ENCODE results near the gene ARMC2.

DNA sequence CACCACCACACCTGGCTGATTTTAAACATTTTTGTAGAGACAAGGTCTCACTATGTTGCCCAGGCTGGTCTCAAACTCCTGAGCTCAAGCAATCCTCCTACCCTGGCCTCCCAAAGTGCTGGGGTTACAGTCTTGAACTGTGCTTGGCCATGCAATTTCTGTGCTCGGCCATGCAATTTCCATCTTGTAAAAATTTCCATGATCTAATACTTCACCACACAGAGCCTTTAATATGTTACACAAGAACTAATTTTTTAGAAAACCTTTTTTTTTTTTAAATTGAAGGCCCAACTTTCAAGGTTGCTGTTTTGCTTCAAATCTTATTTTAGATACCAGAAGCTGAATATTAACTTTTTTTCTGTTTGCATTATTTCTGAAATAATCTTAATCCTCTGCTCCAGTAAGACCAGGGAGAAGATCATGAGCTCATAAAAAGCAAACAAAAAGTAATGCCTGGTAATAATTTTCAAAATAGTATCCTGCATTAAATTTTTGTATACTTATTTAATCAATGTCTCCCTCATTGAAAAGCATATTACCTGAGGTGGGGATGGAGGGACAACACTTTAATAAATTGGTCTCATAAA, 38.1 kb upstream of the ARMC2 start:
- TF ChIP-seq POLR2A (IDR thresholded peaks at IDR 0.05) = no peak
- no peak for TF ChIP-seq CTCF (IDR thresholded peaks at IDR 0.05)
